HFFc6 (cell line): ENCODE results near the gene TBX19. TPM values are rescaled to one million over a fixed set of nuclear protein-coding genes. Genes with fewer than 3 reads are reported as not detected.
A peak's percentile ranks its signal among the peaks of the same experiment; 100 is the strongest.

Experiments
- DNase-seq: peaks from one replicate; pipeline ENCODE4 v3.0.0-alpha.2; 2018
- H3K27ac Mint-ChIP-seq: 2 replicates; pipeline ENCODE4 v1.8.0; 2020; ENCODE audit warnings: mild to moderate bottlenecking, mixed read lengths
- H3K27me3 Mint-ChIP-seq: 2 replicates; pipeline ENCODE4 v1.8.0; 2021; ENCODE audit warnings: mild to moderate bottlenecking, moderate library complexity, mixed read lengths; ENCODE audit not compliant: insufficient read depth
- H3K36me3 Mint-ChIP-seq: 2 replicates; pipeline ENCODE4 v1.8.0; 2021; ENCODE audit warnings: low read depth, mixed read lengths
- H3K4me1 Mint-ChIP-seq: 2 replicates; pipeline ENCODE4 v1.8.0; 2020; ENCODE audit warnings: low read depth, mixed read lengths
- H3K4me3 Mint-ChIP-seq: 2 replicates; pipeline ENCODE4 v1.8.0; 2020; ENCODE audit warnings: mild to moderate bottlenecking, moderate library complexity, mixed read lengths
- H3K9me3 Mint-ChIP-seq: 2 replicates; pipeline ENCODE4 v1.8.0; 2020; ENCODE audit warnings: mild to moderate bottlenecking, mixed read lengths
- CTCF ChIP-seq: fragments of 200-600 bp; sonication (generic); IDR thresholded peaks from 2 replicates; pipeline ENCODE4 v1.5.0; 2021; ENCODE audit warnings: antibody characterized with exemption, mild to moderate bottlenecking
- long read RNA-seq: library from polyadenylated mRNA; unstranded; transcript quantifications from one replicate; pipeline ENCODE4 v2.0.0, GENCODE V29; 2019
- total RNA-seq, 6 experiments: library from RNA; stranded (reverse); fragmentation: NEBNext Ultra II Directional; extraction: Animal tissue kit (Norgen Biotek cat#: 25700); gene quantifications; 2 replicates in 1 of 6; 3 replicates in 5 of 6; pipeline ENCODE4 v1.2.3, GENCODE V29; 2021

Gene TBX19
- under 1 TPM; 0.41 to 0.57 (median 0.49) TPM for total RNA-seq
- long read RNA-seq, partial matches to known transcripts: 0 of 1 reads
- long read RNA-seq, other reads (novel, unspliced or antisense): 1 of 1 reads

- Mint-ChIP-seq H3K9me3 (peaks cover 6% of the 10 kb centered on the region; the same call in 1 of the 2 replicates), H3K4me1 (peaks cover 19% of the 10 kb centered on the region), H3K36me3 (peaks cover 11% of the 10 kb centered on the region), H3K27me3 (peaks cover 2% of the 10 kb centered on the region; the same call in 1 of the 2 replicates), H3K4me3 (no peak within 1 kb of the TSS), H3K27ac (no peak within 1 kb of the TSS)
- no peak for DNase-seq
- no peak for TF ChIP-seq CTCF
Measured at GRCh38 chr1:168280296-168280927, at the start of gene TBX19. TBX19 (plus strand) TSS chr1:168280877; CDS start chr1:168281091, 214 bp downstream.

- peak; percentile 70 for DNase-seq
- peak; percentile 81 for TF ChIP-seq CTCF
- H3K27ac Mint-ChIP-seq: peak overlapping the region; percentile 18
- peaks cover 34% of the 10 kb centered on the region for H3K4me1 Mint-ChIP-seq
- peaks cover 27% of the 10 kb centered on the region for H3K36me3 Mint-ChIP-seq
- H3K4me3 Mint-ChIP-seq: no peak overlapping the region
- H3K9me3 Mint-ChIP-seq: no peaks in the 10 kb centered on the region
- no peaks in the 10 kb centered on the region; the same call in 1 of the 2 replicates for H3K27me3 Mint-ChIP-seq
Measured at GRCh38 chr1:168234846-168235547, 45.7 kb upstream of the TBX19 start.

- Mint-ChIP-seq H3K9me3 (no peaks in the 10 kb centered on the region), H3K36me3 (peaks cover 31% of the 10 kb centered on the region), H3K27me3 (no peaks in the 10 kb centered on the region; the same call in 1 of the 2 replicates), H3K27ac (no peak overlapping the region; the same call in 1 of the 2 replicates), H3K4me3 (no peak overlapping the region), H3K4me1 (peaks cover 32% of the 10 kb centered on the region)
- TF ChIP-seq CTCF: peak; percentile 38; the same call in 1 of the 2 replicates
- peak; percentile 36 for DNase-seq
Measured at GRCh38 chr1:168235548-168235885, 45.2 kb upstream of the TBX19 start.

- H3K27ac Mint-ChIP-seq: no peak overlapping the region; the same call in 1 of the 2 replicates
- TF ChIP-seq CTCF: no peak
Measured at GRCh38 chr1:168235937-168236336, 44.7 kb upstream of the TBX19 start.

GRCh38 chr1:168236836-168237611 lies 43.7 kb upstream of the TBX19 start:
- Mint-ChIP-seq H3K27me3 (no peaks in the 10 kb centered on the region; the same call in 1 of the 2 replicates), H3K9me3 (no peaks in the 10 kb centered on the region), H3K4me1 (peaks cover 27% of the 10 kb centered on the region), H3K36me3 (peaks cover 31% of the 10 kb centered on the region), H3K4me3 (no peak overlapping the region), H3K27ac (no peak overlapping the region; the same call in 1 of the 2 replicates)
- no peak for TF ChIP-seq CTCF
- no peak for DNase-seq

More at GRCh38 chr1:168235937-168236336, 44.7 kb upstream of the TBX19 start:
- Mint-ChIP-seq H3K4me1 (peaks cover 28% of the 10 kb centered on the region), H3K27me3 (no peaks in the 10 kb centered on the region; the same call in 1 of the 2 replicates), H3K9me3 (no peaks in the 10 kb centered on the region), H3K36me3 (peaks cover 31% of the 10 kb centered on the region), H3K4me3 (no peak overlapping the region)
- DNase-seq: no peak
